LNCaP clone FGC (cell line): Measurements from ENCODE around the gene CACHD1.
A peak's percentile ranks its signal among the peaks of the same experiment; 100 is the strongest.

ENCODE experiments used
- DNase-seq: peaks from one replicate; pipeline ENCODE4 v3.0.0-alpha.2; 2011; ENCODE audit warnings: low read depth
- H3K4me3 ChIP-seq: 2 replicates; pipeline ENCODE4 v1.5.1; 2011; ENCODE audit warnings: mild to moderate bottlenecking, low read depth, low read length, control low read depth
- CTCF ChIP-seq: IDR thresholded peaks from 2 replicates; pipeline ENCODE4 v1.5.1; 2012; ENCODE audit warnings: mild to moderate bottlenecking; ENCODE audit not compliant: control insufficient read depth, insufficient read depth; ENCODE audit errors: extremely low read depth

CACHD1 gene

GRCh38 chr1:64513545-64513944 is 43.6 kb downstream of the CACHD1 start:
- no peak for TF ChIP-seq CTCF
- DNase-seq, result no peak
- H3K4me3 ChIP-seq, result no peak overlapping the region

- no peak for DNase-seq
- TF ChIP-seq CTCF, result no peak
- H3K4me3 ChIP-seq, result no peak overlapping the region
Measured at GRCh38 chr1:64514197-64514765, 44.4 kb downstream of the CACHD1 start.

- no peak for DNase-seq
- no peak overlapping the region for H3K4me3 ChIP-seq
- TF ChIP-seq CTCF, result no peak
Measured at GRCh38 chr1:64515427-64515826, 45.5 kb downstream of the CACHD1 start.

GRCh38 chr1:64516301-64516700 is 46.4 kb downstream of the CACHD1 start:
- no peak overlapping the region for H3K4me3 ChIP-seq
- no peak for TF ChIP-seq CTCF
- DNase-seq, result peak; percentile 58

GRCh38 chr1:64516803-64517568 is 47.1 kb downstream of the CACHD1 start:
- no peak overlapping the region for H3K4me3 ChIP-seq
- TF ChIP-seq CTCF, result no peak

GRCh38 chr1:64517640-64518039 is 47.7 kb downstream of the CACHD1 start:
- TF ChIP-seq CTCF, result no peak
- no peak for DNase-seq

More at GRCh38 chr1:64516803-64517568, 47.1 kb downstream of the CACHD1 start:
- no peak for DNase-seq

More at GRCh38 chr1:64517640-64518039, 47.7 kb downstream of the CACHD1 start:
- no peak overlapping the region for H3K4me3 ChIP-seq
